ENCODE results near the gene POLR3GL.
"Not testable (repeated sequence)": the region's sequence is repeated elsewhere in the genome, so short reads cannot be mapped to it uniquely, and the experiment has no call there.

The POLR3GL gene, protein sequence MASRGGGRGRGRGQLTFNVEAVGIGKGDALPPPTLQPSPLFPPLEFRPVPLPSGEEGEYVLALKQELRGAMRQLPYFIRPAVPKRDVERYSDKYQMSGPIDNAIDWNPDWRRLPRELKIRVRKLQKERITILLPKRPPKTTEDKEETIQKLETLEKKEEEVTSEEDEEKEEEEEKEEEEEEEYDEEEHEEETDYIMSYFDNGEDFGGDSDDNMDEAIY

GRCh38 chr1:145964328-145965118 lies at the start of gene POLR3GL, which contains the start of gene ANKRD34A:
Gene POLR3GL, plus strand, starts transcription at chr1:145964690. Its CDS starts 10,176 bp downstream, at chr1:145974866.
Gene ANKRD34A, minus strand, starts transcription at chr1:145964575. Its CDS starts 2,816 bp downstream, at chr1:145961759.
- in situ Hi-C loops (cut with HindIII; ENCODE audit: low pct_ligation_motif_present, low pct_unique_long_range_greater_than_20kb, low sequenced_read_pairs) = no loop called here

GRCh38 chr1:145916745-145917144 lies 47.7 kb upstream of the POLR3GL start:
- in situ Hi-C loops (cut with HindIII; ENCODE audit: low pct_ligation_motif_present, low pct_unique_long_range_greater_than_20kb, low sequenced_read_pairs) = no loop called here
- DNase-seq = peak; percentile 25

More at GRCh38 chr1:145964328-145965118, at the start of gene POLR3GL, which contains the start of gene ANKRD34A:
- DNase-seq = peak; percentile 98

DNA sequence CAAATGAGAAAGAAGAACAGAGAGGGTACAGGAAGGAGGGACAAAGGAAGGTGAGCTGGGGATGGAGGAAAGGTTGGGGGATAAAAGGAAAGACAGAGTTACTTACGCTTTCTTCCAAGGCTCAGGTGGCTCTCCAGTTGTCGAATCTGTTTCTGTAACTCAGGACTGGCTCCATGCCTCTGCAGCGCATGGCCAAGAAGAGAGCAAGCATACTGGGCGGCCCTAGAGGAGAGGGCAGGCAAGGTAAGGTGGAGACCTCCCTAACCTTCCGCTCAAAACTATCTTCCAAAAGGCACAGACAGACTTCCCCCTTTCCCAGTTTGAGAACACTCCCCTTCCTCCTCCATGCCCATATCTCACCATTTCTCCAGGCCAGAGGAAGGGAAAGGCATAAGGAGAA lies 46.9 kb upstream of the POLR3GL start:
- DNase-seq = no peak
- in situ Hi-C loops (cut with HindIII; ENCODE audit: low pct_ligation_motif_present, low pct_unique_long_range_greater_than_20kb, low sequenced_read_pairs) = no loop called here

GRCh38 chr1:145918144-145918991 lies 46.1 kb upstream of the POLR3GL start, which contains the start of gene PEX11B:
Gene PEX11B, minus strand, starts transcription at chr1:145918717. Its CDS starts 29 bp downstream, at chr1:145918688.
- DNase-seq = peak; percentile 88
- in situ Hi-C loops (cut with HindIII; ENCODE audit: low pct_ligation_motif_present, low pct_unique_long_range_greater_than_20kb, low sequenced_read_pairs) = no loop called here

DNA sequence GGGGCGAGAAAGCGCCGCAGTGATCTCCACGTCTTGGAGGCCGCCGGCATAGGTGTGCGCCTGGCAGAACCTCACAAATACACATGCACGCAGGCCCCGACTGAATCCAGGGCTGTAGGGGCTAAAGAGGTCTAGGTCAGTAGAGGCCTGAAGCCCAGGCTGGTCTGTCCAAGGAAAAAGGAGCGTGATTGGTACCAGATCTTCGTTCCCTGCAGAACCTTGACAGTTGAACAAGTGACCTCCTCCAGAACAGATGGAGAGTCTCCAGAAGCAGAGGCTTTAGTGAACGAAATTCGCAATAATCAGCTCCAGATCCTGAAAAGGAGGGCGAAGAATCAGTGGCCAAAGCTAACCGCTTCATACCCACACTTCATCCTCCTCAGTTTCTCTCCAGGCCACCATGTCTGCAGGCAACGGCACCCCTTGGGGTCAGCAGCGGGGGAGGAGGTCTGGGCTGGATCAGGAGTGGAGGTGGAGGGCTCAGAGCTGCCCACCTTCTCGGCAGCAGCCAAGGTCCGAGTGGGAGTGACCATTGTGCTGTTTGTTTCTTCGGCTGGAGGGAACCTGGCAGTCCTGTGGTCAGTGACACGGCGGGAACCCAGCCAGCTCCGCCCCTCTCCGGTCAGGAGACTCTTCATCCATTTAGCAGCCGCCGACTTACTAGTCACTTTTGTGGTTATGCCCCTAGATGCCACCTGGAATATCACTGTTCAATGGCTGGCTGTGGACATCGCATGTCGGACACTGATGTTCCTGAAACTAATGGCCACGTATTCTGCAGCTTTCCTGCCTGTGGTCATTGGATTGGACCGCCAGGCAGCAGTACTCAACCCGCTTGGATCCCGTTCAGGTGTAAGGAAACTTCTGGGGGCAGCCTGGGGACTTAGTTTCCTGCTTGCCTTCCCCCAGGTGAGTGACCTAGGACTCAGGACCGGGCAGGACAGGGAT lies 45.2 kb upstream of the POLR3GL start:
- DNase-seq = peak; percentile 70
- in situ Hi-C loops (cut with HindIII; ENCODE audit: low pct_ligation_motif_present, low pct_unique_long_range_greater_than_20kb, low sequenced_read_pairs) = no loop called here

GRCh38 chr1:145920297-145920696 lies 44.2 kb upstream of the POLR3GL start:
- DNase-seq; in situ Hi-C loops (cut with HindIII; ENCODE audit: low pct_ligation_motif_present, low pct_unique_long_range_greater_than_20kb, low sequenced_read_pairs): not testable (repeated sequence)

GRCh38 chr1:145922266-145922665 lies 42.2 kb upstream of the POLR3GL start:
- no peak for DNase-seq
- in situ Hi-C loops (cut with HindIII; ENCODE audit: low pct_ligation_motif_present, low pct_unique_long_range_greater_than_20kb, low sequenced_read_pairs) = no loop called here

- no peak for DNase-seq
- in situ Hi-C loops (cut with HindIII; ENCODE audit: low pct_ligation_motif_present, low pct_unique_long_range_greater_than_20kb, low sequenced_read_pairs) = no loop called here
Observed at GRCh38 chr1:145926686-145927062, 37.8 kb upstream of the POLR3GL start.

DNA sequence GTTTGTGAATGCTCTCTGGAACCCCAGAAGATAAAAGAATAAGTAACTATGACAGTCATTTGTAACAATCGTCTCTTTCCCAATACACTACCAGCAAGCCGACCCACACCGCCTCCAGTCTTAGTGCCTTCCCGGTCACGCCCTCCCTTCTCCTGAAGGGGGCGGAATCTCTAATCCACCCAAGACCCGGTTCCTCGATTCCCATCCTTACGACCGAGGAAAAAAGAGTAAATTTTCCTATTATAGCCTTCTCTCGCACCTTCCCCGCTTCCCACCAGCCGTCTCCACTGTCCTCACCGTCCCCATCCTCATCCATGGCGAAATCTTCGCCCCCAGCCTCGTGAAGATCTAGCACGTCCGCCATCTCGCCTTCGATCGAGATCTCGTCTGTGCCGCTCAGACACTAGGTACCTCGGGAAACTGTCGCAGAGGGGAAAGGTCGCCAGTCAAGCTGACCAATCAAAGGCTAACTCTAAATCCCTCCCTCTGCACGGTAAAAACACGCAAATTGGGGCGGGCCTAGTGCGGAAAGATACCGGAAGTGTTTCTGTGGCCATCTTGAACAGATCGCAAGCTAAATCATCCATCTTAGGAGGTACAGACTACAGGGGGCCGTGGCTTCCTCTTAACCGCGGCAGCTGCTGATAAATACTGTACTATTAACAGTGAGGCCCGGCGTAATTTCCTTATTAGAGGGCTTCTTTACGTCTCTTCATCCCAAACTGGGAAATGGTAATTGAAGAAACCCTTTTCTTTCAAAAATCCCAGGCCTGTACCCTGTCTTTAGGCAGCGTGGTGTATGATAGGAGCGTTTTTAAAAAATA lies 37.2 kb upstream of the POLR3GL start, which contains the start of gene RBM8A:
Gene RBM8A (minus strand): TSS at position 422 of the 824 bp plus-strand sequence. CDS start 58 bp downstream, at position 364.
- in situ Hi-C loops (cut with HindIII; ENCODE audit: low pct_ligation_motif_present, low pct_unique_long_range_greater_than_20kb, low sequenced_read_pairs) = no loop called here
- DNase-seq = peak; percentile 99

DNA sequence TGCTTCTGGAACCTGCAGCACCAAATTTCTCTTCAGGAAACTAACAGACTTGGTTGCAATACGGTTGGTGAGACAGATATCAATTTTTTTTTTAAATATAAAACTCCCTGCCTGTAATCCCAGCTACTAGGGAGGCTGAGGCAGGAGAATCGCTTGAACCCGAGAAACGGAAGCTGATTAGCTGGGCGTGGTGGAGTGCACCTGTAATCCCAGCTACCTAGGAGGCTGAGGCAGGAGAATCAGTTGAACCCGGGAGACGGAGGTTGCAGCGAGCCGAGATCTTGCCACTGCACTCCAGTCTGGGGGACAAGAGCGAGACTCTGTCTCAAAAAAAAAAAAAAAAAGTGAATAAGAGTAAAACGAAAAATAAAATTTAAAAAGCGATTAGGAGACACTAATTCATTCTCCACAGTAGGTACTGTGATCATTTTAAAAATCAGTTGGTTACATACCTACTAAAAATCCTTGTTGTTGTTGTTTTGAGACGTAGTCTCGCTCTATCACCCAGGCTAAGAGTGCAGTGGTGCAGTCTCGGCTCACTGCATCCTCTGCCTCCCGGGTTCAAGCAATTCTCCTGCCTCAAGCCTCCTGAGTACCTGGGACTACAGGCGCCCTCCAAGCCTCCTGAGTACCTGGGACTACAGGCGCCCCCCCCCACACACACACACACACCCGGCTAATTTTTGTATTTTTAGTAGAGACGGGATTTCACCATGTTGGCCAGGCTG lies 36.4 kb upstream of the POLR3GL start:
- in situ Hi-C loops (cut with HindIII; ENCODE audit: low pct_ligation_motif_present, low pct_unique_long_range_greater_than_20kb, low sequenced_read_pairs) = no loop called here

GRCh38 chr1:145932522-145933009 lies 31.9 kb upstream of the POLR3GL start:
- DNase-seq = not testable (repeated sequence)

More for the DNA sequence above, 36.4 kb upstream of the POLR3GL start:
- DNase-seq = no peak

GRCh38 chr1:145935708-145936107 lies 28.8 kb upstream of the POLR3GL start:
- in situ Hi-C loops (cut with HindIII; ENCODE audit: low pct_ligation_motif_present, low pct_unique_long_range_greater_than_20kb, low sequenced_read_pairs) = no loop called here
- DNase-seq = no peak

More at GRCh38 chr1:145932522-145933009, 31.9 kb upstream of the POLR3GL start:
- in situ Hi-C loops (cut with HindIII; ENCODE audit: low pct_ligation_motif_present, low pct_unique_long_range_greater_than_20kb, low sequenced_read_pairs) = not testable (repeated sequence)

GRCh38 chr1:145936247-145936646 lies 28.2 kb upstream of the POLR3GL start:
- no peak for DNase-seq
- in situ Hi-C loops (cut with HindIII; ENCODE audit: low pct_ligation_motif_present, low pct_unique_long_range_greater_than_20kb, low sequenced_read_pairs) = no loop called here

DNA sequence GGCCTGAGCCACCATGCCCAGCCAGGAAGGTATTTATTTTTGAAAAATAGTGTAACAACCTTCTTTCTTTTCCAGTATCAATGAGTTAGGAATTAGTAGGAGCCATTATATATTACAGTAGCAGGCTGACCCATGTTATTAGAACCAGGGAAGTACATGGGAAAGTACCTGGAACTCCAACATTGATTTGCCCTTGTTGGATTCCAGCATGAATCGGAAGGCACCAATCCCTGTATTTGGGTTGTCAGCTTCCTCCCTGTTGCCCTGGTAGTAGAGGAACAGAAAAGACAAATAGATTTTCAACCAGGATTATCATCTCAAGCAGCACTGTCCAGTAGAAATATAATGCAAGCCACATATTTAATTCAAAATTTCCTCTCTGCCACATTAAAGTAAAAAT lies 27.1 kb upstream of the POLR3GL start:
- no peak for DNase-seq
- in situ Hi-C loops (cut with HindIII; ENCODE audit: low pct_ligation_motif_present, low pct_unique_long_range_greater_than_20kb, low sequenced_read_pairs) = no loop called here

DNA sequence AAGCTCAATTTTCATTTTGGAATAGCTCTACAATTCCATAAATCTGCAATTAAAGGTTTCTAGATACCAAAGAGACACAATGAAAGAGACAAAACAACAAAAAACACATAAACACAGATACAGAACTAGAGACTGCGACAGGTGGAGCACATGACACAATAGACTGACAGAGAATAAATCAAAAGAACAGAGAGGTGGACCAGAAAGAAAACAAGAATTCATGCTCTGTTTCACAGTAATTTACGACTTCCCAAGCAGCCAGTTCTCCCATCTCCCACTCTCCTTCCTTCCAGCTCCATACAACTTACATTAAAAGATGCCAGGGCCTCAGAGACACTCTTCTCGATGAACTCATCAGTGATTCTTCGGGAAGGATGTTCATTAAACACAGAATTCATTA lies 22.1 kb upstream of the POLR3GL start:
- in situ Hi-C loops (cut with HindIII; ENCODE audit: low pct_ligation_motif_present, low pct_unique_long_range_greater_than_20kb, low sequenced_read_pairs) = no loop called here
- no peak for DNase-seq

- no peak for DNase-seq
- in situ Hi-C loops (cut with HindIII; ENCODE audit: low pct_ligation_motif_present, low pct_unique_long_range_greater_than_20kb, low sequenced_read_pairs) = no loop called here
Observed at GRCh38 chr1:145942871-145943270, 21.6 kb upstream of the POLR3GL start.

Measured in ACHN (cell line).